AG09319 (cell line): ENCODE measurements around the gene PCDHGC3.

Source experiments
- DNase-seq: peaks from one replicate; pipeline ENCODE4 v3.0.0-alpha.2; 2010; ENCODE audit warnings: low read depth; ENCODE audit errors: extremely low read depth
- TF ChIP-seq, protein P1 (sequence below): IDR thresholded peaks from 2 replicates; pipeline ENCODE4 v1.5.1; 2011; ENCODE audit warnings: low read depth, mild to moderate bottlenecking, inconsistent platforms, low read length, moderate library complexity

PCDHGC3 gene

GRCh38 chr5:141518618-141519015, 42.9 kb downstream of the PCDHGC3 start:
- TF ChIP-seq, protein P1, sequence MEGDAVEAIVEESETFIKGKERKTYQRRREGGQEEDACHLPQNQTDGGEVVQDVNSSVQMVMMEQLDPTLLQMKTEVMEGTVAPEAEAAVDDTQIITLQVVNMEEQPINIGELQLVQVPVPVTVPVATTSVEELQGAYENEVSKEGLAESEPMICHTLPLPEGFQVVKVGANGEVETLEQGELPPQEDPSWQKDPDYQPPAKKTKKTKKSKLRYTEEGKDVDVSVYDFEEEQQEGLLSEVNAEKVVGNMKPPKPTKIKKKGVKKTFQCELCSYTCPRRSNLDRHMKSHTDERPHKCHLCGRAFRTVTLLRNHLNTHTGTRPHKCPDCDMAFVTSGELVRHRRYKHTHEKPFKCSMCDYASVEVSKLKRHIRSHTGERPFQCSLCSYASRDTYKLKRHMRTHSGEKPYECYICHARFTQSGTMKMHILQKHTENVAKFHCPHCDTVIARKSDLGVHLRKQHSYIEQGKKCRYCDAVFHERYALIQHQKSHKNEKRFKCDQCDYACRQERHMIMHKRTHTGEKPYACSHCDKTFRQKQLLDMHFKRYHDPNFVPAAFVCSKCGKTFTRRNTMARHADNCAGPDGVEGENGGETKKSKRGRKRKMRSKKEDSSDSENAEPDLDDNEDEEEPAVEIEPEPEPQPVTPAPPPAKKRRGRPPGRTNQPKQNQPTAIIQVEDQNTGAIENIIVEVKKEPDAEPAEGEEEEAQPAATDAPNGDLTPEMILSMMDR = no peak
- DNase-seq = no peak

GRCh38 chr5:141519605-141520565, 44.1 kb downstream of the PCDHGC3 start:
- TF ChIP-seq, protein P1 = no peak
- no peak for DNase-seq

DNA sequence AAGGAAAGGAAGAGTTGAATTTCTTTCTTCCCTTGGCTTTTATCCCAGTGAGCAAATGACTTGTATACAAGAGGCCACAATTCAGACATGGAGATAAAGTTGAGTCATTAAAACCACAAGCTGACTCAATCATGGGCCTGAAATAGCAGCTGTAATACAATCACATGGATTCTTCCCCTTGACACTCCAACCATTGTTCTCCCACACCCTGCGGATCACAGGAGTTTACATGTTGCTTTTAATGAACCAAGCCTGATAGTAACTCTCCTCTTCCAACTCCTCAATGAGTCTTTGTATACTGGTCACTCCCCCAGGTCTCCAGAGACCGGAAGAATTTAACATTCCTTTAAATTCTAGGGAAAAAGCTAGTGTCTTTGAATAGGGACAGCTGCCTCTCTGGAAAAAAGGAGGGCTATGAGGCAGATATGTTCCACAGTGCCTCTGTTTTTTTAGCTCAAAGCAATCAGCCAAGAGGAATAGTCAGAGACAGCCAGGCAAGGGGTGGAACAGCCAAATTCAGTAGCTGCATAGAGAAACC, 45.5 kb downstream of the PCDHGC3 start:
- peak; percentile 96 for DNase-seq
- TF ChIP-seq, protein P1 = no peak

DNA sequence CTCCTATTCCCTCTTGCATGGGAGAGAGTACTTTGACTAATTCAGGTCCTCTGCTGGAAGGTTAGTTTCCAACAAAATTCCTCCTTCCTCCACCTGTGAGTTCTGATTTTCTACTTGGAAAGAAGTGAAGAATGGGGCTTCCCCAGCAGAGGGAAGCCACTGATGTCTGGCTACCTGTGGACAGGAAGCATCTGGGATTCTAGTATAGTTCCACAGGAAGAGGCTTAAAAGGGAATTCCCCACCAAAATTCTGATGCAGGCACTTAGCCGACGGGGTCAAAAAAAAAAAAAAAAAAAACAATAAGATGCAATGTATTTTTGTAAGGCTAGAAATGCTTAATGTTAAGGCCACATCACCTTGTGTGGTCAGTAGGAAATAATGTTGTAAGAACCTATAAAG, 46.5 kb downstream of the PCDHGC3 start:
- no peak for DNase-seq
- TF ChIP-seq, protein P1 = no peak

GRCh38 chr5:141523991-141524390, 48.2 kb downstream of the PCDHGC3 start:
- DNase-seq = no peak
- TF ChIP-seq, protein P1 = no peak

GRCh38 chr5:141524604-141525597, 49.1 kb downstream of the PCDHGC3 start:
- peak; percentile 92 for DNase-seq
- TF ChIP-seq, protein P1 = peak; percentile 99
